ENCODE measurements around the gene MYT1. TPM values are rescaled to one million over a fixed set of nuclear protein-coding genes. Genes with fewer than 3 reads are reported as not detected.

The MYT1 gene
- total and polyA plus RNA-seq, 2 of the 8 experiments (the other 6 are each of a cell fraction or from before 2014, with no cell fraction given) = 0.63 to 2.0 TPM

- no peak for TF ChIP-seq NRF1 (IDR thresholded peaks at IDR 0.05; ENCODE audit: low read depth, low read length)
- no peak for TF ChIP-seq NANOG (IDR thresholded peaks at IDR 0.05; ENCODE audit: insufficient read depth, low read depth, low read length, poor library complexity, severe bottlenecking)
- no peak for TF ChIP-seq SP1 (IDR thresholded peaks at IDR 0.05; ENCODE audit: low read depth, low read length)
- TF ChIP-seq CHD7 (IDR thresholded peaks at IDR 0.05; ENCODE audit: insufficient replicate concordance, low read length) = no peak
- TF ChIP-seq EP300 (IDR thresholded peaks at IDR 0.05; ENCODE audit: borderline replicate concordance in 1 of 2, low read depth in 2 of 2, low read length in 2 of 2) = no peak
- TF ChIP-seq, protein P1, sequence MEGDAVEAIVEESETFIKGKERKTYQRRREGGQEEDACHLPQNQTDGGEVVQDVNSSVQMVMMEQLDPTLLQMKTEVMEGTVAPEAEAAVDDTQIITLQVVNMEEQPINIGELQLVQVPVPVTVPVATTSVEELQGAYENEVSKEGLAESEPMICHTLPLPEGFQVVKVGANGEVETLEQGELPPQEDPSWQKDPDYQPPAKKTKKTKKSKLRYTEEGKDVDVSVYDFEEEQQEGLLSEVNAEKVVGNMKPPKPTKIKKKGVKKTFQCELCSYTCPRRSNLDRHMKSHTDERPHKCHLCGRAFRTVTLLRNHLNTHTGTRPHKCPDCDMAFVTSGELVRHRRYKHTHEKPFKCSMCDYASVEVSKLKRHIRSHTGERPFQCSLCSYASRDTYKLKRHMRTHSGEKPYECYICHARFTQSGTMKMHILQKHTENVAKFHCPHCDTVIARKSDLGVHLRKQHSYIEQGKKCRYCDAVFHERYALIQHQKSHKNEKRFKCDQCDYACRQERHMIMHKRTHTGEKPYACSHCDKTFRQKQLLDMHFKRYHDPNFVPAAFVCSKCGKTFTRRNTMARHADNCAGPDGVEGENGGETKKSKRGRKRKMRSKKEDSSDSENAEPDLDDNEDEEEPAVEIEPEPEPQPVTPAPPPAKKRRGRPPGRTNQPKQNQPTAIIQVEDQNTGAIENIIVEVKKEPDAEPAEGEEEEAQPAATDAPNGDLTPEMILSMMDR (IDR thresholded peaks at IDR 0.05; ENCODE audit: control extremely low read depth in 1 of 3, insufficient read depth in 1 of 3, low read depth in 1 of 3, low read length in 3 of 3) = no peak
- no peak for TF ChIP-seq JUND (IDR thresholded peaks at IDR 0.05; ENCODE audit: low read length)
- TF ChIP-seq CEBPB (IDR thresholded peaks at IDR 0.05; ENCODE audit: low read depth, low read length) = no peak
These were observed 28.1 kb upstream of the MYT1 start (continued) for GRCh38 chr20:64136004-64136710.

All from H1 (cell line).